ENCODE data around the gene HECW1. TPM values are rescaled to one million over a fixed set of nuclear protein-coding genes. Genes with fewer than 3 reads are reported as not detected.
A peak's percentile ranks its signal among the peaks of the same experiment; 100 is the strongest.

HECW1 gene
- total and polyA plus RNA-seq, 10 of the 15 experiments (the other 5 are each of a cell fraction or from before 2014, with no cell fraction given): under 0.01 to 0.31 (median 0.04) TPM; not detected in 3

DNA sequence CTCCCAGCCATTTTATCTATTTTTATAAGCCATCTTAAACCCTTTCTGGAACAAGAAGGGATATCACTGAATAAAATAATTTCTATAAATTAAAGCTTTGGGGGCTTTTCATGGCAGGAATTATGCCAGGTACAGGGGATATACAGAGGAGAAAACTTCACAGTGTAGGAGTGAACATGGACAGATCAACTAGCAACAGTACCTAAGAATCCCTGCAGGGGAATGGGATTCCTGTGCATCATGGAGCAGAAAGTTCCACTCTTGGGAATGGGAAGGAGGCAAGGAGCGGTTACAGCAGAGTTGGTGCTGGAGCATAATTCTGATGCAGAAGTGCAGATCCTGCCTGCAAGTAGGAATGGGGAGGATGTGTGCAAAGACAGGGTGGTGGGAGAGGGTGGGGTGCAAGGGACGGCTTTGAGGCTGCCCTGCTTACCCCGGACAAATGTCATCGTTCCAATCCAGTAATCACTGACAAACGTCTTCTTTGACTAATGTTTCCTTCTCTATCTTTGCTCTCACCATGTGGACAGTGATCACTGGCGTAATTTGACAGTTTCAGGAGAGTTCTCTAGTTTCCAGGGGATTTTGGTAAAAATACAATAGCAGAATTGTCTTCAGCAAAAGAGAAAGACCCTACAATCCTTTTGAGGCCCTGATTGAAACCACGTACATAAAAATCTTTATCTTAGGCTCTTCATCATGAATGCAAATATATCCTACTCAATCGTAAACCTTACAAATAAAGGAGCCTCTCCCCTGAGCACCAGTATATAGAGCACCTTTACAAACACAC is 196.7 kb downstream of the HECW1 start:
- H3K36me3 ChIP-seq (ENCODE audit: control insufficient read depth in 2 of 2, insufficient read depth in 2 of 2, low read length in 1 of 2): no peaks in the 10 kb centered on the region
- H3K27me3 ChIP-seq (replicated peaks in 1 of 2; ENCODE audit: control insufficient read depth in 2 of 2, insufficient read depth in 2 of 2, low read length in 1 of 2): no peaks in the 10 kb centered on the region
- ChIA-PET SMC1A (ENCODE audit: uncharacterized antibody, unreplicated experiment) (interaction anchor here (1.1 kb wide), 1 partner anchor 9 kb away, joined by 3 read pairs; no protein-coding TSS in a partner anchor), POLR2A (no interaction called here), CTCF (no interaction called here), RAD21 (ENCODE audit: unreplicated experiment) (no interaction called here)
- H3K9me3 ChIP-seq (replicated peaks; ENCODE audit: control insufficient read depth, insufficient read depth, low read length): no peaks in the 10 kb centered on the region
- in situ Hi-C loops (cut with MboI): no loop called here
- H3K4me1 ChIP-seq (ENCODE audit: control insufficient read depth, insufficient read depth, low read length): peaks cover 8% of the 10 kb centered on the region
- peak; percentile 88 for ATAC-seq
- no peak overlapping the region; the same call in 1 of the 2 replicates for H2AFZ ChIP-seq (ENCODE audit: control insufficient read depth, low read depth, low read length)
- no peaks in the 10 kb centered on the region for H4K20me1 ChIP-seq (ENCODE audit: control insufficient read depth, insufficient read depth)
- H3K4me2 ChIP-seq (ENCODE audit: control insufficient read depth, insufficient read depth): peak overlapping the region; percentile 19; the same call in 1 of the 2 replicates
- H3K79me2 ChIP-seq (ENCODE audit: control insufficient read depth, insufficient read depth, low read length): no peaks in the 10 kb centered on the region
- H3K27ac ChIP-seq (ENCODE audit: control insufficient read depth, insufficient read depth): peak overlapping the region; percentile 41
- DNase-seq (ENCODE audit: low read depth, low spot score): peak; percentile 71
- no TSS peak for BruUV-seq (replicated peaks)
- intact Hi-C loops (cut with micrococcal nuclease; ENCODE audit: unreplicated experiment): loop anchor here (5.0 kb wide), 1 partner anchor 418 kb away; the partner anchor contains the start of gene COA1
- H3K4me3 ChIP-seq: no peak overlapping the region
- FAIRE-seq: peak; percentile 47
- WGBS (ENCODE audit: insufficient coverage, insufficient replicate concordance, low lambda C conversion rate, missing lambda C conversion rate): 34% methylated on average over 8 of the region's 8 CpGs
- H3K9ac ChIP-seq (ENCODE audit: control insufficient read depth, insufficient read depth, low read length): 0 out of 2 replicates have a peak overlapping the region, but pooled peaks have one; percentile 28
- TF ChIP-seq, protein P1, sequence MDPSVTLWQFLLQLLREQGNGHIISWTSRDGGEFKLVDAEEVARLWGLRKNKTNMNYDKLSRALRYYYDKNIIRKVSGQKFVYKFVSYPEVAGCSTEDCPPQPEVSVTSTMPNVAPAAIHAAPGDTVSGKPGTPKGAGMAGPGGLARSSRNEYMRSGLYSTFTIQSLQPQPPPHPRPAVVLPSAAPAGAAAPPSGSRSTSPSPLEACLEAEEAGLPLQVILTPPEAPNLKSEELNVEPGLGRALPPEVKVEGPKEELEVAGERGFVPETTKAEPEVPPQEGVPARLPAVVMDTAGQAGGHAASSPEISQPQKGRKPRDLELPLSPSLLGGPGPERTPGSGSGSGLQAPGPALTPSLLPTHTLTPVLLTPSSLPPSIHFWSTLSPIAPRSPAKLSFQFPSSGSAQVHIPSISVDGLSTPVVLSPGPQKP (IDR thresholded peaks at IDR 0.05; ENCODE audit: low read depth, low read length): no peak
- TF ChIP-seq MYB (IDR thresholded peaks at IDR 0.05; ENCODE audit: borderline replicate concordance, low read depth, low read length) (peak; percentile 65; the same call in 1 of the 2 replicates), MEF2B (IDR thresholded peaks at IDR 0.05; ENCODE audit: partially characterized antibody, poor library complexity, severe bottlenecking) (peak; percentile 59), TBL1XR1 (IDR thresholded peaks at IDR 0.05; ENCODE audit: low read depth, low read length) (no peak), FOXM1 (IDR thresholded peaks at IDR 0.05; ENCODE audit: low read depth, low read length) (peak; percentile 32; the same call in 1 of the 2 replicates), CHD2 (IDR thresholded peaks at IDR 0.05; ENCODE audit: borderline replicate concordance, low read depth, low read length) (peak; percentile 80), KLF5 (IDR thresholded peaks at IDR 0.05; ENCODE audit: partially characterized antibody) (peak; percentile 51)
- TF ChIP-seq, protein P2, sequence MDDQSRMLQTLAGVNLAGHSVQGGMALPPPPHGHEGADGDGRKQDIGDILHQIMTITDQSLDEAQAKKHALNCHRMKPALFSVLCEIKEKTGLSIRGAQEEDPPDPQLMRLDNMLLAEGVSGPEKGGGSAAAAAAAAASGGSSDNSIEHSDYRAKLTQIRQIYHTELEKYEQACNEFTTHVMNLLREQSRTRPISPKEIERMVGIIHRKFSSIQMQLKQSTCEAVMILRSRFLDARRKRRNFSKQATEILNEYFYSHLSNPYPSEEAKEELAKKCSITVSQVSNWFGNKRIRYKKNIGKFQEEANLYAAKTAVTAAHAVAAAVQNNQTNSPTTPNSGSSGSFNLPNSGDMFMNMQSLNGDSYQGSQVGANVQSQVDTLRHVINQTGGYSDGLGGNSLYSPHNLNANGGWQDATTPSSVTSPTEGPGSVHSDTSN (IDR thresholded peaks at IDR 0.05; ENCODE audit: insufficient replicate concordance, low read depth, low read length): no peak
- TF ChIP-seq, protein P3, sequence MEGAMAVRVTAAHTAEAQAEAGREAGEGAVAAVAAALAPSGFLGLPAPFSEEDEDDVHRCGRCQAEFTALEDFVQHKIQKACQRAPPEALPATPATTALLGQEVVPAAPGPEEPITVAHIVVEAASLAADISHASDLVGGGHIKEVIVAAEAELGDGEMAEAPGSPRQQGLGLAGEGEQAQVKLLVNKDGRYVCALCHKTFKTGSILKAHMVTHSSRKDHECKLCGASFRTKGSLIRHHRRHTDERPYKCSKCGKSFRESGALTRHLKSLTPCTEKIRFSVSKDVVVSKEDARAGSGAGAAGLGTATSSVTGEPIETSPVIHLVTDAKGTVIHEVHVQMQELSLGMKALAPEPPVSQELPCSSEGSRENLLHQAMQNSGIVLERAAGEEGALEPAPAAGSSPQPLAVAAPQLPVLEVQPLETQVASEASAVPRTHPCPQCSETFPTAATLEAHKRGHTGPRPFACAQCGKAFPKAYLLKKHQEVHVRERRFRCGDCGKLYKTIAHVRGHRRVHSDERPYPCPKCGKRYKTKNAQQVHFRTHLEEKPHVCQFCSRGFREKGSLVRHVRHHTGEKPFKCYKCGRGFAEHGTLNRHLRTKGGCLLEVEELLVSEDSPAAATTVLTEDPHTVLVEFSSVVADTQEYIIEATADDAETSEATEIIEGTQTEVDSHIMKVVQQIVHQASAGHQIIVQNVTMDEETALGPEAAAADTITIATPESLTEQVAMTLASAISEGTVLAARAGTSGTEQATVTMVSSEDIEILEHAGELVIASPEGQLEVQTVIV (IDR thresholded peaks at IDR 0.05; ENCODE audit: borderline replicate concordance, partially characterized antibody): no peak
- TF ChIP-seq, protein P4, sequence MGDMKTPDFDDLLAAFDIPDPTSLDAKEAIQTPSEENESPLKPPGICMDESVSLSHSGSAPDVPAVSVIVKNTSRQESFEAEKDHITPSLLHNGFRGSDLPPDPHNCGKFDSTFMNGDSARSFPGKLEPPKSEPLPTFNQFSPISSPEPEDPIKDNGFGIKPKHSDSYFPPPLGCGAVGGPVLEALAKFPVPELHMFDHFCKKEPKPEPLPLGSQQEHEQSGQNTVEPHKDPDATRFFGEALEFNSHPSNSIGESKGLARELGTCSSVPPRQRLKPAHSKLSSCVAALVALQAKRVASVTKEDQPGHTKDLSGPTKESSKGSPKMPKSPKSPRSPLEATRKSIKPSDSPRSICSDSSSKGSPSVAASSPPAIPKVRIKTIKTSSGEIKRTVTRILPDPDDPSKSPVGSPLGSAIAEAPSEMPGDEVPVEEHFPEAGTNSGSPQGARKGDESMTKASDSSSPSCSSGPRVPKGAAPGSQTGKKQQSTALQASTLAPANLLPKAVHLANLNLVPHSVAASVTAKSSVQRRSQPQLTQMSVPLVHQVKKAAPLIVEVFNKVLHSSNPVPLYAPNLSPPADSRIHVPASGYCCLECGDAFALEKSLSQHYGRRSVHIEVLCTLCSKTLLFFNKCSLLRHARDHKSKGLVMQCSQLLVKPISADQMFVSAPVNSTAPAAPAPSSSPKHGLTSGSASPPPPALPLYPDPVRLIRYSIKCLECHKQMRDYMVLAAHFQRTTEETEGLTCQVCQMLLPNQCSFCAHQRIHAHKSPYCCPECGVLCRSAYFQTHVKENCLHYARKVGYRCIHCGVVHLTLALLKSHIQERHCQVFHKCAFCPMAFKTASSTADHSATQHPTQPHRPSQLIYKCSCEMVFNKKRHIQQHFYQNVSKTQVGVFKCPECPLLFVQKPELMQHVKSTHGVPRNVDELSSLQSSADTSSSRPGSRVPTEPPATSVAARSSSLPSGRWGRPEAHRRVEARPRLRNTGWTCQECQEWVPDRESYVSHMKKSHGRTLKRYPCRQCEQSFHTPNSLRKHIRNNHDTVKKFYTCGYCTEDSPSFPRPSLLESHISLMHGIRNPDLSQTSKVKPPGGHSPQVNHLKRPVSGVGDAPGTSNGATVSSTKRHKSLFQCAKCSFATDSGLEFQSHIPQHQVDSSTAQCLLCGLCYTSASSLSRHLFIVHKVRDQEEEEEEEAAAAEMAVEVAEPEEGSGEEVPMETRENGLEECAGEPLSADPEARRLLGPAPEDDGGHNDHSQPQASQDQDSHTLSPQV (IDR thresholded peaks at IDR 0.05): peak; percentile 57; the same call in 1 of the 2 replicates

Measured in GM12878 (cell line).